H1 (cell line): ENCODE data around the gene PPFIA2. TPM values are rescaled to one million over a fixed set of nuclear protein-coding genes. Genes with fewer than 3 reads are reported as not detected.

ENCODE experiments used
- CTCF ChIA-PET: fragments of 300-600 bp; sonication (Branson Sonifier 250); formaldehyde crosslinking; loops from one replicate; lab custom pipeline; 2021; ENCODE audit not compliant: partially characterized antibody; lab: Charles Lee
- POLR2A ChIA-PET: fragments of 300-600 bp; sonication (Branson Sonifier 250); formaldehyde crosslinking; loops from one replicate; lab custom pipeline; 2021; ENCODE audit warnings: inconsistent platforms; ENCODE audit not compliant: partially characterized antibody; lab: Charles Lee
- DNase-seq, 2 experiments: peaks; one replicate each; pipeline versions ENCODE4 v3.0.0 to v3.0.0-alpha.2; 2010 to 2022; ENCODE audit warnings: low spot score in 2 of 2, low read depth in 1 of 2, mixed read lengths in 1 of 2
- FAIRE-seq: peaks from 2 replicates; lab custom pipeline; 2011; peaks lifted over from hg19 to GRCh38; lab: Jason Lieb, UNC
- H2AFZ ChIP-seq: 2 replicates; pipeline ENCODE4 v1.8.1; 2012; ENCODE audit warnings: low read length, inconsistent platforms
- H2AK5ac ChIP-seq: 2 replicates; pipeline ENCODE4 v1.6.1; 2013; ENCODE audit warnings: low read depth, low read length
- H2BK120ac ChIP-seq: replicated peaks from 2 replicates; pipeline ENCODE3; 2013; ENCODE audit warnings: low read depth, low read length, inconsistent platforms
- H2BK12ac ChIP-seq: 2 replicates; pipeline ENCODE4 v1.6.1; 2013; ENCODE audit warnings: low read depth, low read length
- H2BK15ac ChIP-seq: 2 replicates; pipeline ENCODE4 v1.6.1; 2013; ENCODE audit warnings: low read length
- H2BK20ac ChIP-seq: 2 replicates; pipeline ENCODE4 v1.6.1; 2013; ENCODE audit warnings: low read length
- H2BK5ac ChIP-seq: 2 replicates; pipeline ENCODE4 v1.6.1; 2013; ENCODE audit warnings: low read depth, low read length
- H3K14ac ChIP-seq: 2 replicates; pipeline ENCODE4 v1.6.1; 2013; ENCODE audit warnings: inconsistent platforms; ENCODE audit not compliant: insufficient read length
- H3K18ac ChIP-seq: 2 replicates; pipeline ENCODE4 v1.6.1; 2013; ENCODE audit warnings: low read length; ENCODE audit errors: extremely low read depth
- H3K23ac ChIP-seq: 2 replicates; pipeline ENCODE4 v1.6.1; 2013; ENCODE audit warnings: inconsistent platforms; ENCODE audit not compliant: insufficient read length
- H3K23me2 ChIP-seq: 2 replicates; pipeline ENCODE4 v1.6.1; 2013; ENCODE audit warnings: low read depth, low read length
- H3K27ac ChIP-seq: 2 replicates; pipeline ENCODE4 v1.6.1; 2011; ENCODE audit warnings: low read depth, low read length, inconsistent platforms
- H3K27me3 ChIP-seq, 4 experiments: replicated peaks in 1 of 4; 1 replicate in 1 of 4; 2 replicates in 3 of 4; pipeline versions ENCODE4 v1.6.1 to v1.8.1; 2011 to 2013; ENCODE audit warnings: low read length in 3 of 4, mild to moderate bottlenecking in 3 of 4, inconsistent platforms in 2 of 4, mixed read lengths in 2 of 4, moderate library complexity in 1 of 4; ENCODE audit not compliant: control insufficient read depth in 3 of 4, insufficient read depth in 3 of 4; ENCODE audit errors: extremely low read depth in 1 of 4
- H3K36me3 ChIP-seq, 4 experiments: 2 replicates each; pipeline versions ENCODE4 v1.6.1 to v1.8.1; 2011 to 2013; ENCODE audit warnings: mild to moderate bottlenecking in 4 of 4, low read length in 3 of 4, moderate library complexity in 2 of 4, control low read depth in 1 of 4, inconsistent platforms in 1 of 4; ENCODE audit not compliant: insufficient read depth in 4 of 4, control insufficient read depth in 2 of 4
- H3K4ac ChIP-seq: replicated peaks from 2 replicates; pipeline ENCODE3; 2013; ENCODE audit warnings: low read length, low read depth, mixed read lengths, inconsistent platforms; ENCODE audit not compliant: insufficient read length
- H3K4me1 ChIP-seq, 4 experiments: replicated peaks in 1 of 4; 1 replicate in 1 of 4; 2 replicates in 3 of 4; pipeline versions ENCODE4 v1.6.1 to v1.8.1; 2011 to 2013; ENCODE audit warnings: low read length in 3 of 4, inconsistent platforms in 2 of 4, mixed read lengths in 1 of 4; ENCODE audit not compliant: insufficient read depth in 4 of 4, control insufficient read depth in 3 of 4
- H3K4me2 ChIP-seq, 2 experiments: 2 replicates each; pipeline versions ENCODE4 v1.6.1 to v1.8.1; 2011 to 2013; ENCODE audit warnings: low read depth in 2 of 2, low read length in 2 of 2, control low read depth in 1 of 2, inconsistent platforms in 1 of 2, mild to moderate bottlenecking in 1 of 2; ENCODE audit not compliant: insufficient read depth in 1 of 2
- H3K4me3 ChIP-seq, 4 experiments: fragments of 200-600, 300-600 bp in 1 of 4; sonication (generic), shearing (Covaris generic), sonication (Bioruptor Twin) in 1 of 4; 2 replicates each; pipeline versions ENCODE4 v1.5.1 to v1.8.1; 2011 to 2016; ENCODE audit warnings: low read length in 4 of 4, low read depth in 3 of 4, control low read depth in 2 of 4, inconsistent platforms in 2 of 4, mild to moderate bottlenecking in 2 of 4, mixed read lengths in 1 of 4, moderate library complexity in 1 of 4; ENCODE audit not compliant: insufficient read depth in 2 of 4; ENCODE audit errors: extremely low read depth in 1 of 4
- H3K56ac ChIP-seq: replicated peaks from 2 replicates; pipeline ENCODE3; 2013; ENCODE audit warnings: low read depth, mild to moderate bottlenecking, mixed read lengths, low read length, inconsistent platforms; ENCODE audit not compliant: insufficient read length
- H3K79me1 ChIP-seq: 2 replicates; pipeline ENCODE4 v1.6.1; 2013; ENCODE audit warnings: low read depth, low read length, control low read depth
- H3K79me2 ChIP-seq, 2 experiments: 2 replicates each; pipeline versions ENCODE4 v1.6.1 to v1.8.1; 2012 to 2013; ENCODE audit warnings: low read length in 2 of 2, mild to moderate bottlenecking in 2 of 2, inconsistent platforms in 1 of 2; ENCODE audit not compliant: insufficient read depth in 2 of 2, control insufficient read depth in 1 of 2
- H3K9ac ChIP-seq, 4 experiments: replicated peaks in 1 of 4; 1 replicate in 1 of 4; 2 replicates in 3 of 4; pipeline versions ENCODE4 v1.6.1 to v1.8.1; 2011 to 2013; ENCODE audit warnings: low read depth in 3 of 4, low read length in 3 of 4, control low read depth in 2 of 4, mild to moderate bottlenecking in 2 of 4, moderate library complexity in 2 of 4, inconsistent platforms in 1 of 4; ENCODE audit errors: extremely low read depth in 1 of 4
- H3K9me3 ChIP-seq, 2 experiments: 2 replicates each; pipeline versions ENCODE4 v1.6.1 to v1.8.1; 2012 to 2013; ENCODE audit warnings: mild to moderate bottlenecking in 2 of 2, moderate library complexity in 2 of 2, control low read depth in 1 of 2, inconsistent platforms in 1 of 2, low read depth in 1 of 2, low read length in 1 of 2, mixed read lengths in 1 of 2; ENCODE audit not compliant: insufficient read depth in 2 of 2
- H4K20me1 ChIP-seq, 2 experiments: replicated peaks in 1 of 2; 2 replicates each; pipeline versions ENCODE3 to v1.8.1; 2011 to 2013; ENCODE audit warnings: inconsistent platforms in 2 of 2, low read length in 2 of 2, mild to moderate bottlenecking in 1 of 2; ENCODE audit not compliant: insufficient read depth in 2 of 2, control insufficient read depth in 1 of 2
- H4K5ac ChIP-seq: 2 replicates; pipeline ENCODE4 v1.6.1; 2013; ENCODE audit warnings: low read length, low read depth, mixed read lengths, inconsistent platforms; ENCODE audit not compliant: insufficient read length
- H4K8ac ChIP-seq: 2 replicates; pipeline ENCODE4 v1.8.0; 2013; ENCODE audit warnings: mild to moderate bottlenecking, moderate library complexity, low read length, inconsistent platforms; ENCODE audit not compliant: insufficient read depth; ENCODE audit errors: extremely low read depth
- H4K91ac ChIP-seq: replicated peaks from 2 replicates; pipeline ENCODE3; 2013; ENCODE audit warnings: low read length, mixed read lengths, inconsistent platforms; ENCODE audit not compliant: insufficient read length
- KDM4A ChIP-seq: IDR thresholded peaks from one replicate; pipeline ENCODE4 v1.7.1; 2012; ENCODE audit warnings: low read depth, mild to moderate bottlenecking, moderate library complexity, low read length, inconsistent platforms; ENCODE audit not compliant: severe bottlenecking
- POLR2A ChIP-seq, 2 experiments: IDR thresholded peaks; 1 replicate in 1 of 2; 2 replicates in 1 of 2; pipeline ENCODE4 v1.6.1; 2011; ENCODE audit warnings: low read depth in 2 of 2, low read length in 2 of 2, mild to moderate bottlenecking in 2 of 2; ENCODE audit errors: control extremely low read depth in 1 of 2
- WGBS, 2 experiments: shearing (Covaris generic) in 1 of 2; methylation state at CpG; one replicate each; pipeline versions ENCODE4 v1.1.6 to v1.1.7; 2013 to 2015; ENCODE audit warnings: low lambda C conversion rate in 2 of 2, mixed read lengths in 2 of 2, inconsistent platforms in 1 of 2, low coverage in 1 of 2, missing lambda C conversion rate in 1 of 2; ENCODE audit not compliant: insufficient replicate concordance in 2 of 2, insufficient coverage in 1 of 2, insufficient read length in 1 of 2; ENCODE audit errors: extremely low coverage in 1 of 2, missing lambda C conversion rate in 1 of 2; 5-methylcytosine and 5-hydroxymethylcytosine counted together
- polyA plus RNA-seq, 7 experiments: library from polyadenylated mRNA; depleted of rRNA in 3 of 7; stranded (reverse) in 5 of 7; unstranded in 2 of 7; fragments of >200 nt in 5 of 7; fragments of 200-250 nt in 2 of 7; gene quantifications; 1 replicate in 5 of 7; 2 replicates in 1 of 7; 4 replicates in 1 of 7; pipeline versions ENCODE4 v1.2.1 to v1.2.3, GENCODE V29; 2011 to 2013; ENCODE audit warnings: missing spikeins in 2 of 7, mixed read lengths in 2 of 7
- total RNA-seq: library from RNA; stranded (reverse); fragmentation: NEBNext Ultra II Directional; extraction: Animal tissue kit (Norgen Biotek cat#: 25700); gene quantifications from 2 replicates; pipeline ENCODE4 v1.2.1, GENCODE V29; 2021

PPFIA2 gene
- total and polyA plus RNA-seq, 2 of the 8 experiments (the other 6 are each of a cell fraction or from before 2014, with no cell fraction given) = 1.2 to 1.8 TPM

- H3K79me2 ChIP-seq = no peaks in the 10 kb centered on the region
- DNase-seq (no peak), FAIRE-seq (no peak)
- TF ChIP-seq KDM4A = no peak
- no peak for TF ChIP-seq POLR2A (IDR thresholded peaks at IDR 0.05; ENCODE audit: control extremely low read depth in 1 of 2, low read depth in 2 of 2, low read length in 2 of 2)
- POLR2A ChIA-PET = no interaction called here
- H3K4me2 ChIP-seq = no peak overlapping the region
- H2BK5ac ChIP-seq = no peak overlapping the region
- no peak overlapping the region for H4K91ac ChIP-seq
- no peaks in the 10 kb centered on the region for H3K36me3 ChIP-seq
- no peak overlapping the region for H2AFZ ChIP-seq
- H4K8ac ChIP-seq = no peak overlapping the region
- H2AK5ac ChIP-seq = no peak overlapping the region
- H3K56ac ChIP-seq = no peak overlapping the region
- CTCF ChIA-PET = no interaction called here
- H3K4me3 ChIP-seq = no peak overlapping the region
- H4K5ac ChIP-seq = no peak overlapping the region
- H2BK15ac ChIP-seq = no peak overlapping the region
- no peaks in the 10 kb centered on the region for H3K4me1 ChIP-seq
- H3K9me3 ChIP-seq = no peaks in the 10 kb centered on the region
- H3K4ac ChIP-seq = no peak overlapping the region
- H2BK120ac ChIP-seq = no peak overlapping the region
- WGBS, 2 experiments = 84% methylated on average over 3 of the region's 3 CpGs; no CpG with 5 or more reads in 1 of the 2 experiments
- no peak overlapping the region for H2BK12ac ChIP-seq
- no peaks in the 10 kb centered on the region for H3K27me3 ChIP-seq
- H3K9ac ChIP-seq = no peak overlapping the region
- H3K23ac ChIP-seq = no peak overlapping the region
- no peak overlapping the region for H3K14ac ChIP-seq
- no peaks in the 10 kb centered on the region for H3K23me2 ChIP-seq
- no peaks in the 10 kb centered on the region for H3K79me1 ChIP-seq
- H3K27ac ChIP-seq = no peak overlapping the region
- no peak overlapping the region for H2BK20ac ChIP-seq
- no peaks in the 10 kb centered on the region for H4K20me1 ChIP-seq
- no peak overlapping the region for H3K18ac ChIP-seq
Measured at GRCh38 chr12:81395431-81395830, 363.7 kb downstream of the PPFIA2 start.
